NCI-H524 (cell line): ENCODE data around the gene PAPOLA.
A peak's percentile ranks its signal among the peaks of the same experiment; 100 is the strongest.
"Not testable (repeated sequence)": the region's sequence is repeated elsewhere in the genome, so short reads cannot be mapped to it uniquely, and the experiment has no call there.

Source experiments
- DNase-seq, 2 experiments: peaks; one replicate each; lab custom pipeline; 2025; lab: John Stamatoyannopoulos, UW

PAPOLA gene

DNA sequence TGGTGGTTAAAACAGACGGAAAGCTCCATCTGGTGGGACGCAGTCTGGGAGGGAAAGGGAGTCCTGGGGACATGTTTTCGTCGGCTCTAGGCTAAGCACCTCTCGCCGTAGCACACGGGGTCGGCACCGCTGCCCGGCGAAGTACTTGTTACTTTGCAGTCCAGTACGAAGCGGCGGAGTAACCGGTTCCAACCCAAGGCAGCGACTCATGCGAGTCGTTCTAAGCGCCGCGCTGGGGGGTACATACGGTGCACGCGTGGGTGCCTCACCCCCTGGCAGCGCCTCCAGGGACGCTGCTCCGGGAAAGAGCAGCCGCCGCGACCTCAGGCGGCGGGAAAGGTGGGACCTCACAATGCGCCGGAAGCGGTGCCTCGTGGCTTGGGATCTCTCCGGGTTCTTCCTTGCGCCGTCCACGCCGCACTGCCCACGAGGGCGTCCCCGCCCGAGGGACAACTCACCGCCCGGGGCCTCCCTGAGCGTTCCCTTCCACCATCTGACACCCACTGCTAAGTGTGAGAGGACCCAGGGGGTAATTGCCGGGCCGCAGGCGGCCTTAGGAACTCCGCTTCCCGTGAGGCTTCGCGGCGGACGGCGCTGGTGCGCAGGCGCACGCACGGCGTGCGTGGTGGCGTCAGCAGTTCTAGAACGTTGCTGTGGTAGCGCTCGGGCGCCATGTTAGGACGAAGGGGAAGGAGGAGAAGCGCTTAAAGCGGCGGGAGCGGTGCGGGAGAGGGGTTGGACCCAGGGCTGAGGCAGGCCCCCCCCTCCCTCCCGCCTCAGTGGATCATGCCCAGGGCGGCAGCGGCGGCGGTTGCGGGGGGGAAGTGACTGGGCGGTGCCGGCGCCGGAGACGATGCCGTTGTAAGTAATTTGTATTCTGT is at the start of gene PAPOLA:
TSS of gene PAPOLA (plus strand) at position 643 of the 881 bp plus-strand sequence. CDS start at position 854, 211 bp downstream.
- peak; percentile 99 for DNase-seq

DNA sequence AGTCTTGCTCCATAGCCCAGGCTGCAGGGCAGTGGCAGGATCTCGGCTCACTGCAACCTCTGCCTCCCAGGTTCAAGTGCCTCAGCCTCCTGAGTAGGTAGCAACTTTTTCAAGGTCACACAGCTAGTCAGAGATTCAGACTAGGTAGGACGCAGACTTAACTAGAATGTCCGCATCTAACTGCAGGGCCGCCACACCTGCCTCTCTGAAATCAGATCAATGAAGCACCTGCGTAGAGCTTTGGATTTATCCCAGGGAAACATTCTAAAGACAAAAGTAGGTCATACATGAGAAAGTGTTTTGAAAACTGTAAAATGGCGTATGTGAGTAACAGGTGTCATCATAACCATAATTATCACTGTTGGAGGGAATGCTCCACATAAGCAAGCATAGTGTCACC is 49.5 kb upstream of the PAPOLA start:
- DNase-seq: no peak

GRCh38 chr14:96455588-96455987 is 46.6 kb upstream of the PAPOLA start:
- DNase-seq: no peak

DNA sequence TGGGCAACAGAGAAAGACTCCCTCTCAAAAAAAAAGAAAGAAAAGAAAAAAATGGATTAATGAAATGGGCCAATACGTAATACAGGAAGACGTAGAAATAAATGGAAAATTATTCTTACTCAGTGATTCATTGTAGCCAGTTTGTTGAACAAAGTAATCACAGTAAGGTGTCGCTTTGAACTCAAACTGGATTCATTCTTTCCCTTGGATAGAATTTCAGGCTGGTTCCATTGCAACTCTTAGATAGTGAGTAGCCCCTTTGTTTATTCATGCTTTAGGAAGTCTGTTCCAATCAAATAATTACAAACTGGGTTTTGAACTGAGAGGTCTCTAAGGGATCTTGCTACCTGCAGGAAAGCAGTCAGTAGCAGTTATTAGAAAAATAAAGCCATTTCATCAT is 42.3 kb upstream of the PAPOLA start:
- no peak for DNase-seq

DNA sequence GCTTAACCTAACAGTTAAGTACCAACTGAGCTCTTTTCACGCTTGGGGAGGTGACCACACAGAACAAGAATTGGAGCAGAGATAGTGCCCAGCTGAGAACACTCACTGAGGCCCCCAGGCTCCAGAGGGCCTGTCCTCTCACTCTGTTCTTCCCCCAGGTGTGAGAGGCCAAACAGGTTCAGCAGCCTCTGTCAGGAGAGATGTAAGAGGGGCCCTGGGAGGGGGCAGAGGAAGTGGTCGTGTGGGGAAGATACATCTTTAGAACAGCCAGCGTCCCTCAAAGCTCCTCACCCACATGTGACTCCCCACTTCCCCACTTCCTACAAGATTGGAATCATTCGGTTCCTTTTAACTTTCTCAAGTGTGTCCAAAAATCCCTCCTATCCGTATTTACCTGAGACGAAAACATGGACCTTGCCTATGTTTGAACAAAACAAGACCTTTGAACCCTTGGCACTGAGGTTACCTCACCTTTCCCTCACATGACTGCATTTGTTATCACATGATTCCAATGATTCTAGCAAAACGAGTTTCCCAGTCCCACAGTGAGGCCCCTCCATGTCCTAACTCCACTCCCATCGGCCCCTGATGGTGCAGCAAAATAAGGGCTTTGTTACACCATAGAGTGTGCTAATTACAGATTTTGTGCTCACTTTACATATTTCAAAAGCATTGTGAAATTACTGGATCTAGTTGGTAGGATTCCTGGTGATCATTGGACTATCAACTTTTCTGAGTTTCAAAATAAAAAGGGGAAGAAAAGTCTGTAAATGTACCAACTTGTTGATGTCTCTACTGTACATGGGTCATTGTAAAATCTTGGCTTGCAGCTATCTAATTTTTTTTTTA is 40.0 kb upstream of the PAPOLA start:
- no peak for DNase-seq

DNA sequence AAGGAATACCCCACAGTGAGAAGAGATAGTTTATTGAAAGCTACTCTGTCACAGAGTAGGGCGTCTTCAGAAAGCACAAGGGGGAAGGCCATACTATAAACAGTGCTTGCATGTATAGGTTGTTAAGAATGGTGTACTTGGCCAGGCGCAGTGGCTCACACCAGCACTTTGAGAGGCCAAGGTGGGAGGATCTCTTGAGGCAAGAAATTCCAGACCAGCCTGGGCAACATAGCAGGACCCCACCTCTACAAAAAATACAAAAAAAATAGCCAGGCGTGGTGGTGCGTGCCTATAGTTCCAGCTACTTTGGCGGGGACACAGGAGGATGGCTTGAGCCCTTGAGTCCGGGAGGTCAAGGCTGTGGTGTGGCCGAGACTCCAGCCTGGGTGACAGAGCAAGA is 38.0 kb upstream of the PAPOLA start:
- DNase-seq: no peak

- DNase-seq: no peak
These were observed 35.3 kb upstream of the PAPOLA start for GRCh38 chr14:96466918-96467317.

GRCh38 chr14:96470331-96470730 is 31.9 kb upstream of the PAPOLA start:
- no peak for DNase-seq

- DNase-seq: not testable (repeated sequence)
These were observed 31.2 kb upstream of the PAPOLA start for GRCh38 chr14:96470967-96471366.

DNA sequence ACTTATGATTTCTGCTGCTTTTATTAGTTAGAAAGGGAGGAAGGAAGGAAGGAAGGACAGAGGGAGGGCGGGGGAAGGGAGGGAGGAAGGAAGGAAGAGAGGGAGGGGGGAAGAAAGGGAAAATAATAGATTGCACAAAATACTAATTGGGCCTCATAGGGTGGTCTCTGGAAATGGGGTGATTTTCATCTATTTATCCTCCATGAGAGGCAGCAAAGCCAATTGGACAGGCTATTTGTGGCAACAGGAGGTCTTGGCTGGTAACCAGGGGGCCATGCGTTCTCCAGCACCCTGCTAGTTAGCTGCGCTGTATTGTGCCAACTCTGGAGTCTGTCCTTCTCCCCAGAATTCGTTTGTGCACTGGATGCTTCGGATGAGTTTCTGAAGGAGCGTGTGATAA is 24.1 kb upstream of the PAPOLA start:
- DNase-seq: no peak

GRCh38 chr14:96479435-96480146 is 22.6 kb upstream of the PAPOLA start:
- no peak for DNase-seq

DNA sequence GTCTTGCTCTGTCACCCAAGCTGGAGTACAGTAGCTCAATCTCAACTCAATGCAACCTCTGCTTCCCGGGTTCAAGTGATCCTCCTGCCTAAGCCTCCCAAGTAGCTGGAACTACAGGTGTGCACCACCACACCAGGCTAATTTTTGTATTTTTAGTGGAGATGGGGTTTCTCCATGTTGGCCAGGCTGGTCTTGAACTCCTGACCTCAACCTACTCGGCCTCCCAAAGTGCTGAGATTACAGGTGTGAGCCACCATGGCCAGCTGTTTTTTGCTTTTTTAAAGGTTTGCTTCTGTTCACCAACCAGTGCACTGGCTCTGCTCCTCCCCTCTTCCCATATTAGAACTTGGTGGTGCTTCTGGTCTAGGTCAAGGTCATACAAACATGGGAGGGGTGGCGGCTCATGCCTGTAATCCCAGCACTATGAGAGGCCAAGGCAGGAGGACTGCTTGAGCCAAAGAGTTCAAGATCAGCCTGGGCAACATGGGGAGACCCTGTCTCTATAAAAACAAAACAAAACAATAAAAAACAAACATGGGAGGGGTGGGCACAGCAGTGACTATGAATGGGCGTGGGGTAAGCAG is 20.4 kb upstream of the PAPOLA start:
- no peak for DNase-seq

- no peak for DNase-seq
These were observed 19.2 kb upstream of the PAPOLA start for GRCh38 chr14:96482986-96483385.

- no peak for DNase-seq
These were observed 17.8 kb upstream of the PAPOLA start for GRCh38 chr14:96484399-96484798.

- DNase-seq: no peak
These were observed 15.5 kb upstream of the PAPOLA start for GRCh38 chr14:96486705-96487104.

DNA sequence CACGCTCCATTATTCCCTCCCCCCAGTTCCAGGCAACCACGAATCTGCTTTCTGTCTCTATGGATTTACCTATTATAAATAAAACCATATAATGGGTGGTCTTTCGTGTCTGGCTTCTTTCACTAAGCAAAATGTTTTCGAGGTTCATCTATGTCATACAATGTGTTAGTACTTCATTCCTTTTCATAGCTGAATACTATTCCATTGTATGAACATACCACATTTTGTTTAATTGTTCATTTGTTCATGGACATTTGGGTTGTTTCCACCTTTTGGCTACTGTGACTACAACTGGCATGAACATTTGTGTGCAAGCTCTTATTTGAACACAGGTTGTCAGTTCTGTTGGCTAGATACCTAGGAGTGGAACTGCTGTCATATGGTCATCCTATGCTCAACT is 12.9 kb upstream of the PAPOLA start:
- DNase-seq: no peak

GRCh38 chr14:96493178-96493577 is 9.0 kb upstream of the PAPOLA start:
- DNase-seq: no peak

DNA sequence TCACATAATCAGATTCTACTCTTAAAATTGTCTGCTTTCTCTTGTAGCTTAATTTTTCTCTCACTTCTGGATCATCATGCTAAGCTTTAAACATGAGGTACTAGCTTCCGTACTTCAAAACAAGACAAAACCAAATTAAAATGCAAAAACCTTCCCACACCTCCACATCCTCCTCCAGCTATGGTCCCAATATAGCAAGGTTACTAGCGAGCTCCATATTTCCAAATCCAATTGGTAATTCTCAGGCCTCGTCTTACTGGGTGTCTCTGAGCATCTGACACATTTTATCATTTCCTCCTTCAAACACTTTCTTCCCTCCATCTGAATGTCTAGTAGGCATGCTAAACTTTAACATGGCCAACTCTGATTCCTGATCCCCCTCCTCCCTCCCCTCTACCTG is 7.9 kb upstream of the PAPOLA start:
- DNase-seq: no peak

DNA sequence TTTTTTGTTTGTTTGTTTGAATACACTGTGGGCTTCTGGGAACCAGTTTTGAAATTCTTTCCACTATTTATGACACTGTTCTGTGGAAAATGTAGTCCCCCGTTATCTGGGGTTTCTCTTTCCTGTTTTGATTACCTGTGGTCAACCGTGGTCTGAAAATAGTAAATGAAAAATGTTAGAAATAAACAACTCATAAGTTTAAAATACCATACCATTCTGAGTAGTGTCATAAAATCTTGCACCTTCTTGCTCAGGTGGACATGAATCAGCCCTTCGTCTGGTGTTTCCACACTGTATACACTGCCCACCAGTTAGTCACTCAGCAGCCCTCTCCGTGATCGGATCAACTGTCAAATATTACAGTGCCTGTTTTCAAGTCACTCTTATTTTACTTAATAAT is 5.1 kb upstream of the PAPOLA start:
- no peak for DNase-seq

DNA sequence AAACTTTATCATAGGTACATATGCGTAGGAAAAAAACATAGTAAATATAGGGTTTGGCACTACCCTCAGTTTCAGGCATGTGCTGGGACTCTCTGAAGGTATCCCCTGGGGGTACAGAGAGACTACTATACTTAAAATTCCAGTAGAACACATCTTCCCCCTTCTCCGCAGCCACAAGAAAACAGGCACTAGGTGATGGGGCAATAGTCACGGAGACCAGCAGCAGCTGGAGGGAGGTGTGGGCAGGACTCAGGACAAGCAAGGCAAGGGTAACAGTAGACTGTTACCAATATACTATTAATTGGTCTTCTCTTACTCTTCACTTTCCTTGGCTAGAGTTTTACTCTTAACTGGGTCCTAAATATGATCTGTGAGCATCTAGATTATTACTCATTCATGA is 4.6 kb upstream of the PAPOLA start:
- no peak for DNase-seq

- DNase-seq: no peak
These were observed 904 bp upstream of the PAPOLA start for GRCh38 chr14:96501217-96501739.
